COR-L47 (cell line): ENCODE results near the gene PDE1C.
A peak's percentile ranks its signal among the peaks of the same experiment; 100 is the strongest.
"Not testable (repeated sequence)": the region's sequence is repeated elsewhere in the genome, so short reads cannot be mapped to it uniquely, and the experiment has no call there.

Experiments
- DNase-seq: peaks from one replicate; lab custom pipeline; 2025; lab: John Stamatoyannopoulos, UW

PDE1C gene

DNA sequence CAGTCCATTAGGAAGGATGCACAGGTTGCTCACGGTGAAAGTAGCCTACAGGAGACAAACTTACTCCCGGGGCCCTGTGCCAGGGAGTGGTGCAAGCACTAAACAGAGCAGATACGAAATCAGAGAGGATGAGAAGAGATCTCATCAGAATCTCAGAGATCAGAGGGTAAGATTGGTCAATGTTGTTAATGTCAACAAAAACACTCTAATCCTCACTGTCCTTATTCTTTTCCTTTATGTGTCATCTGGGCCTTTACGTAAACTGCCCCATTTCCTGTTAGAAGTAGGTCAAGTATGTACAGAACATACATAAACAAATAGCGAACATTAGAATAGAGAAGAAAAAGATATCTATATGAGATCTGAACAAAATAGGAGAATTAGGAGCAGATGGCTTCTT lies 220.1 kb downstream of the PDE1C start:
- no peak for DNase-seq

DNA sequence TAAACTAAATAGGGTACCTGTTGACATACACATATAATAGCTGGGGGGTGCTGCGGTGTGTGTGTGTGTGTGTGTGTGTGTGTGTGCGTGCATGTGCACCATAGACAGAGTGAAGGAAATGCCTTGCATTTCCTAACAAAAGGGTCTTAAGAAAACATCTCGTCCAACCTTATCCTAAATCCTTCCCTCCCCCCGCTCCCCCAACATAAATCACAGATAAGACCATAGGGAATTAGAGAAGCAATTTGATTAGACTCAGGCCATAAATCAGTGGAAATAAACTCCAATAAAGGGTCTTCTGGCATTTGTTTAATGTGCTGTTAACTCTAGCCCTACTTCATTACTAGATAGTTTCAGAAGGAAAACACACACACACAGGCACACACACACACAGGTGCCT lies 234.7 kb downstream of the PDE1C start:
- no peak for DNase-seq

DNA sequence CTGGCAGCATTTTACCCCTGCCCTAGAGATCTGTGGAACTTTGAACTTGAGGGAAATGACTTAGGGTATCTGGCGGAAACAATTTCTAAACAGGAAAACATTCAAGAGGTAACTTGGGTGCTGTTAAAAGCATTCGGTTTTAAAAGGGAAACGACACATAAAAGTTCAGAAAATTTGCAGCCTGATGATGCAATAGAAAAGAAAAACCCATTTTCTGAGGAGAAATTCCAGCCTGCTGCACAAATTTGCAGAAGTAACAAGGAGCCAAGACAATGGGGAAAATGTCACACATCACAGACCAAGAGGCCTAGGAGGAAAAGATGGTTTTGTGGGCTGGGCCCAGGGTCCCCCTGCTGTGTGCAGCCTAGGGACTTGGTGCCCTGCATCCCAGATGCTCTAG lies 236.6 kb downstream of the PDE1C start:
- DNase-seq: not testable (repeated sequence)

DNA sequence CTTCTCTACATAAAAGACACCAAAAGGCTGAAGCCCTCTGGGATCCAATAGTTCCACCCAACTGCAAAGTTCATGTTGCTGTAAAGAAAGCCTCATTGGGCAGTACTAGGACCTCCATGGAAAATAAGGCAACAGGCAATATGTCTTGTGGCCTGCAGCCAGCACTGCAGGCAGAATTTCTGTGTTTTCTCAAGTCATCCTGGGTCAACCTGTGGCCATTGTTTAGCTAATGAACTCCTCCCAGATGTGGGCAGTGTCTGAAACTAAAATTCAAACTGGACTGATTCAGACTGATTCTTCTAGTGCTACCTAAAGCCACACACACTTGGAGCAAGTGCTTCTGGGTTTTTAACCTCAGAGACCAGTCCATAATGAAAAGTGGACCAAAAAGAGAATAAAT lies 241.7 kb downstream of the PDE1C start:
- no peak for DNase-seq

DNA sequence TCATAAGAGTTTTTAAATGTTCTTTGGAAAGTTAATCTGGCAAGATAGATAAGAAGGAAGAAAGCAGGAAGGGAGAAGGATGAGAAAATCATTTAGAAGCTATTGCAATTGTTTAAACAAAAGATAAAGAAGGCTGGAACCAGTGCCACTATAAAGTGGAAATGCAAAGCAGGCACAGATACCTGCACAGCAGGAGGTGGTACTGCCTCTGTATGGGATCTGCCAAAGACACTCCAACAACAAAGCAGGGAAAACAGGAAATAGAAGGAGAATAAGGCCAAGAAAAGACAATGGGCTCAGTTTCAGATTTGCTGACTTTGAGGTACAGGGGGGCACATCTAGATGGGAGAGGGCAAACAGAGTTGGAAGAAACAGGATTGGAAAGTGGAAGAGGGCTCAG lies 244.6 kb downstream of the PDE1C start:
- no peak for DNase-seq

DNA sequence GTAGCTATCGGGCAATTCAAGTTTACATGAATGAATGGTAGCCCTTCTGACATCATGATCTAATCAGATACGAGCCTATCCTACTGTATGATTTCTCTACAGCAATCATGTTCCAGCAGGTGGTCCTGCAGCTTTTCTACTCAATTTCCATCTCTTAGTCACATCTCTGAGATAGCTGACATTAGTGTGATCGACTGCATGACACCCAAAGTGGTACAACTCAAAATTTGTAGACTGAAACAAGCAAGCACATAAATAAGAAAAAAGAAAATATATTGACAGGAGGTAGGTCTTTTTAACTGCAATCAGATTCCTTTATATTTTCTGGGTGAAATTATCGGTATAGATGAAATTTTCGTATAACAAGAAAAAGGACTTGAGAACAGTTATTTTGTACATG lies 251.2 kb downstream of the PDE1C start:
- no peak for DNase-seq

DNA sequence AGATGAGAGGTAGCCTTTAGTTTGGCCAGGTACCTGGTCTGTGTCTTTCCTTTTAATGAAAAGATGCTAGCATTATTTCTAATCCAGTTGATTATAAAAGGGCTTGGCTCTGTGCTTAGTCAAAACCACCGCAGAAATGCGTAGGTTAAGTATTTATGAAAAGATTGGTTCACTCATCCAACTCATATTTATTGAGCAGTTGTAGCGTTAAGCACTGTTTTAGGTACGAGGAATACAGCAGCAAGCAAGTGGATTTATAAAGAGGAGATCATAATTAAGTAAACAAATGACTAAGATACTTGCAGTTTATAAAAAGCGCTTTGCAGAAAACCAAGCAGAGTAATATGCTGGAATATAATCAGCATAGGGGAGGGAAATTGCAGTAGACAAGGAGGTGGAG lies 253.4 kb downstream of the PDE1C start:
- DNase-seq: no peak

DNA sequence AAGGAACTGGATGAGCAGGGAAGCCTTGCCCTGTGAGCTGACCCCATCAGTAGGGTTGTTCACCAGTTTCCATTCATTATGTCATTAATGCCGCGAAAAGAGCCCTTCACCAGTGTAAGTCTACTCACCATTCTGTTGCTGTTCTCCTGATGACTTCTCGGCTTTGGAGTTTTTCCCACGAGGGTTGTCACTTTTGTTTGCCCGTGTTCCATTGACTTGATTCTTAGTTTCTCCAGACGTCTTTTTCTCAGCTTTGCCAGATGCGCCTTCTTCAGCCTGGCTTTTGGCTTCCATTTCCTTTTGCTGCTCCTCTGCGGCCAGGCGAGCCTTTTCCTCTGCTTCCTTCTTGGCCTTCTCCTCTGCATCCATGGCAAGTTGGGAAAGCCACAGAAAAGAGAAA lies 254.4 kb downstream of the PDE1C start:
- DNase-seq: no peak

DNA sequence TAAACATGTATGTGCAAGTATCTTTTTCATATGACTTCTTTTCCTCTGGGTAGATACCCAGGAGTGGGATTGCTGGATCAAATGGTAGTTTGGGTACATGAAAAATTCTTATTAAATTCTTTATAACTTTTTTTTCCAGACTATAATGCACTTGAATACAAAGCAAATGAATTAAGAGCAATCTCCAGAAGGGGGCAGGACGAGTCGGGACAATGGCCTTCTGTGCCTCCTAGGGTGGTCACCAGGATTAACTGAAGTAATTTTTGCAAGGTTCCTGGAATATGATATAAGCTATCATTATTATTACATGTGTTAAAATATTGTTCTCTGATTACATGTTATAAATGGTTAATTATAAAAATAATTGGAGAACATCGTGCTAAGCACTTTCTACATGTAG lies 256.0 kb downstream of the PDE1C start:
- no peak for DNase-seq

DNA sequence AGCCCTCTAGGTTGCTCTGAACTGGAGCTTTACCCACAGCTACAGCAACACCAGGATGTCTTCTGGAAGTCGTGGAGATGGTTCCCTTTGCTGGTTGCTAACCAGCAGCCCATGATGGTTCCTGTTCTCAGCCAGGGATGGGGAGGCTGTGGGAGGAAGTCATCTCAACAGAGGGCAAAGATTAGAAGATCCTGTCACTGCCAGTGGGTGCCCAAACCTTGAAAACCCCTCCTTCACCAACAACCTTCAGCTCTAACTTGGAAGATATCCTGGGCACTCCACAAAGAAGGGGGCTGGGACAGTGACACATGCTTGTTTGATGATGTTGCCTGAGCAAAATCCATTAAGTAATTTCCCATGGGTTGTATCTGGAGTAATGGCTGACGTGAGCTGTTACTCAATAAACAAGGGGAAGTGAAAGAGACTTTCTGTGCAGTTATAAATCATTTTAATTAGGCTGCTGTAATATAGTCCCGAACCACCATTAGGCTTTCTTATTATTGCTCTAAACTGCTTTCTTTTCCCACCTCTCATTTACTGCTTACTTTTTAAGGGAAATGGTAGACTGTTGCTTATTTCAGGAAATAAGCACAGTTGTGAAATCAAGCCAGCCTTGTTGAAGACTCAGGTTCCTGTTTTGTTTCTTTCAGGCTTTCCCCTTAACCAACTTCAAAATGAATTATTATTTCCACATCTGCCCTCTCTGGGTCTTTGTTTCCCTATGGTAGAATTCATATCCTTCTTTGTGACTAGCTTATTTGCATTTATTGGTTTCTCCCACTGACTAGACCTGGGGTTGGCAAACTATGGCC lies 258.4 kb downstream of the PDE1C start:
- DNase-seq: no peak

DNA sequence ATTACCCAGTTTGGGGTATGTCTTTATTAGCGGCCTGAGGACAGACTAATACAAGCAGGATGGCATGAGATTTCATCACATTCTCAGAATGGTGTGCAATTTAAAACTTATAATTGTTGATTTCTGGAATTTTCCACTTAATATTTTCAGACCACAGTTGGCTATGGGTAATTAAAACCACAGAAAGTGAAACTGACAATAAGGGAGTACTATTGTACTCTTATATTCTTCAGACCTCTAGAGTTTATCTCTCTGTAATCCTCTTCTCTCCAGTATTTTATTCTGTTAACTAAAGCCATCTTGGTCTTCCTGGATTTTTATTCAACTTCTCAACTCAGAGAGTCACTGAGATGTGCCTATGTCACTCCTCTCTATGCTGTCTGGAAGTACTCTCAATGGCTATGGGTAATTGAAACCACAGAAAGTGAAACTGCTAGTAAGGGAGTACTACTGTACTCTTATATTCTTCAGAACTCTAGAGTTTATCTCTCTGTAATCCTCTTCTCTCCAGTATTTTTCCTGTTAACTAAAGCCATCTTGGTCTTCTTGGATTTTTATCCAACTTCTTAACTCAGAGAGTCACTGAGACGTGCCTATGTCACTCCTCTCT lies 264.9 kb downstream of the PDE1C start:
- DNase-seq: no peak

DNA sequence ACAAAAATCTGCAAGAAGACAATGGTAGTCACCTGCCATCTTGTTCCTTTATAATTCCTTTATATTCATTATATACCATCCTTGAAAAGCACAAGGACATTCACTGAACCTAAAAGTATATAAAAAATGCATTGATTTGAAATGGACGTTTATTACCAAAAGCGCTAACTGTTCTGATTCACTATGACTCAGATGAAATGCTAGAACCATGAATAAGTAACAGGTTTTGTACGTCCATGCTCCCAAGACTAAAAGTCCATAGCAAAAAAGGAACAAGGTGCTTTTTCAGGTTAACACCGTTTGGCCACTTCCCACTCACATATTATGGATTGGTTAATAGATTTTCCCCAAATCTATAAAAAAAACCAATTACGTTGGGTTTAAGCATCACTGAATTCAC lies 273.8 kb downstream of the PDE1C start:
- no peak for DNase-seq

DNA sequence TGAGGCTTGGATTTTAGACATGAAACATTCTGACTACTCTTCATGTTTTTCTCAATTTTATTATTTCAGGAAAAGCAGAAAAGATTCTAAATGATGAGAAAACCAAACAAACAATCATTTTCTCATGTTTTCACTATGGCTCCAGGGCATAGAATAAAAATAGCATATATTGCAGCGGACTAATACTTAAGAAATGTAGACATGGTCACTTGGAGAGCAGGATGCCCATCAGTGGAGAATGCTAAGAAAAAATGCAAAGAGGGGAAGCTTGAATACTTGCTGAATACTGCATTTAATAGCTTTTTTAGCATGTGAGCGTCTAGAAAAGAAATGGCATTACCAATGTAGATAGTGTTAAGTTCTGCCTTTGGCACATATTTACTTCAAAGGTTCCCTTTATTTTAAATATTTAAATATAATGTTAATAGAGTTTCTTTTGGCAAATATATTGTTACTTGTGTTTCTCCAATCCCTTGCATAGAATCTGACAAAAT lies 275.3 kb downstream of the PDE1C start:
- no peak for DNase-seq

DNA sequence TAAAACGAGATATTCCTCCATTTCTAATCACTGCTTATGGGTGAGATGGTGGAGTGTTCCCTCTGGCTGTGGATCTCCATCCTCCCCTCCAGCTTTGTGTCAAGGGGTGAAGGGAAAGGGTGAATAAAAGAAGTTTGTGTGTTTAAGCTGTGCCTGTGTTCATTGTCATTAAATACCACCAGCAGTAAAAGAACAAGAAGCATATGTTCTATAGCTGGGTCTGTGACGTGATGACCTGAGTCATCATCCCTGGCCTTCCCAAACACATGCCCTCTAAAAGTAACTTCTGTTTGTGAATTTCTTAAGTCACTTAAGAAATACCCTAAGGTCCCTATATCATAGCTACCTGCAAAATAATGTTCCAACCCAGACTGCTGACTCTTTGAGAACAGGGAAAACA lies 278.3 kb downstream of the PDE1C start:
- no peak for DNase-seq

DNA sequence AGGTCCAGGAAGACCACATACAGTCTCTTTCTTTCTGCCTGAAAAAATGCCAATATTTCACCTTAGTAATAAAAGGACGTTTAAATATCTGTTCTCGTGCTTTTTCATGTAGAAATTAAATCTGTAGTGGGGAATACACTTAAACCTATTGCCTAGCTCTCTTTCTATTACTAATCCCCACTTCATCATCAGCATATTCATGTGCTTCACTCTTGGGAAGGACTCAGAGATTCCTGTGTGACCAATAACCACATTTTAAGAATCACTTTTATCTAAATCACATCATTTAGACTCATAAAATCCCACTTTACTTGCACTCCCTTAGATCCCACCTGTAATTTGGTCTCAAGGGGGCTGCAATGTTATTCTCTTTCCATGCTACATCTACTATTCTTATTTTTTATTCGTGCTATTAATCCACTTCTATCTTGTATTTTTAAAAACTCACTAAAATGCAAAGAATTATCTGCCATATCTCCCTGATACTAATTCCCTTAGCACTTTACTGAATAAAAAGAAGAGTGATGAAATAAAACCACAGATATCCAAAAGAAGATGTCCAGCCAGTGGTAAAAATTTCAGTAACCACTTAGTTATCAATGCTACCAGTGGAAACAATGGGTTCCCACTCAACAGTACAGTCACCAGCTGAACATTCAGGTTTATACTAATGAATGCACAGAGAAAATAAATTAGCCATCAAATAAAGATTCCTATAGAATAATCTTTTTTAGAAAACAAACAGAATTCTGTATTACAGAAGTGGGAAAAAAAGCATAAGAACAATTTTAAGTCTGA lies 281.1 kb downstream of the PDE1C start:
- DNase-seq: no peak

DNA sequence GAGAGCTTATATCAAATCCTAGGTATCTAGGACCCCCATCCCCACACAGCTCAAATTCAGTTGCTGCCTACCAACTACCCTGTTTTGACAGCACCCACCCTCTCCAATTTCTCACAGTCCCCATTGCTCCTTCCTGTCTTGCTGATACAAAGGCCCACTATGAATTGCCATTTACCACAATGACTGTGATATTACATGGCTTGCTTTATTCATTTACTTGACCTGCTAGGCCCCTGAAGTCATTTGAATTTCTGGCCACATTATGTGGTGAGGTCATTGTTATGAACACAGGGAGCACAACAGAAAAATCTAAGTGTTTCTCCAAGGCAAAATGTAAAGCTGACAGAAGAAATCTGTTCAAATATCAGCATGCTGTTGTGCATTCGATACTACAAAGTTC lies 281.8 kb downstream of the PDE1C start:
- no peak for DNase-seq

DNA sequence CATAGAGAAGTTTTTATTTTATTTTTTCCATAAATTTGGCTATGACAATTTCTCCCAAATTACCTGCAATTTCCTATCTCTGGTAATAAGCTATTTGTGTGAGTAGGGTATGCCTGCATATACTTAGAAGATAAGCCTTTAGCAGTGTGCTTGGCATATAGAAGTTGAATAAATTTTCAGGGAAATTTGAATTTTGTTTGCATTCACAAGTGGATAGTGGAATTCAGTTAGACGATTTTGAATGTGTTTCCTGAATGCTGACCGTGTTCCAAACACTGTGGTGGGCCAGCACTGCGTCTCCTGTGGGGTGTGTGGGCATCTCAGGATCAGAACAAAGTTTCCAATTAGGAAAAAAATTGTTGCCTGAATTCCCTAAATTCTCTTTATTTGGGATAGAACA lies 283.9 kb downstream of the PDE1C start:
- no peak for DNase-seq

DNA sequence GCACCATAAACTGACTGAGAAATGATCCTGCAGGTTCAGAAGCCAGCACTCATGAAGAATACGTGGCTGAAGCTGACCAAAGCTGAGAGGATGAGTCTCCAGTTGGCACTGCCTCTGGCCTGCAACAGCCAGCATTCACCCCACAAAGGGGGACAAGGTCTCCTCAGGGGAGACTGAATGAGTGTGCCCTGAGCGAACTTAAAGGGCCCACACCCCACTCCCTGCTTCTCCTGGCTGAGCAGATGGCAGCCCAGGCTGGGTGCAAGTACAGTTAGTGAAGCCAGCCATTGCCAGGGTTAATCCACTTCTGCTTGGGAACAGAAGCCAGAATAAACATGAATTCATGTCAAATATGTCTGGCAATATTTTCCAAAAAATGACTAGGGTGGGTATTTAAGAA lies 285.1 kb downstream of the PDE1C start:
- no peak for DNase-seq

DNA sequence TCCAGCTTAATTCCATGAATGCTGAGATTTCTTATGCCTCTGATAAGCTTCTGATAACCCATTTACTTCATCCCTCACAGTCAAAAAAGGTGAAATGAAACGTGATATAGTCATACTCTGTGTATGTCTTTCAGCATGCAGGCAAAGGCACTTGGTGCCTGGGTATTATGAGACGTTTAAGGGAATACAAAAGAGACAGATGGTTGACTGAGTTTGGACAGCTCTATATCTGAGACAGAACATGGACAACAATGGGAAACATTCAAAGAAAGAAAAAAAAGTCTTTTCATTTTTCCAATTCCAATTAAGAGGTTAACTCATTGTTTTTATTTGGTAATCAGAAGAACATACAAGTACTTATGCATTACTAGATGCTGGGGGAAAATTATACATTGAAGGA lies 287.0 kb downstream of the PDE1C start:
- DNase-seq: no peak

DNA sequence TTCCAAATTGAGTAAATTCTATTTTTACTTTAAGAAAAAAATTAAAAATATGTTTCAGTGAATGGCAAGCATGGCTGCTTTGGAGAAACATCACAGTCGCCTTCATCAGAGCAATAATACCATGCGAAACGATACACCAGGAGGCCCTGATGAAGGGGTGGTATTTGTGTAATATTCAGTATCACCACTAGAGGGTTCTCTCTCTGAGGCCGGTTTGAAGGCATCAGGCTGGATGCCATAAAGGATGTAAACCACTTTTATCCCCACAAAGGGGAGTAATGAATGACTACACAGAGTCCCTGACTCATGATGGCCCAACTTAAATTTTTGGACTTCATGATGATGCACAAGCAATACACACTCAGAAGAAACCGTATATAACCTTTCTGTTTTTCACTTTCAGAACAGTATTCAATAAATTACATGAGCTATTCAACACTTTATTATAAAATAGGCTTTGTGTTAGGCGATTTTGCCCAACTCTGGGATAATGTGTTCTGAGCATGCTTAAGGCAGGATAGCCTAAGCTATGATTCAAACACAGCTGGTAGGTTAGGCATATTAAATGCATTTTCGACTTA lies 287.7 kb downstream of the PDE1C start:
- DNase-seq: peak; percentile 23

DNA sequence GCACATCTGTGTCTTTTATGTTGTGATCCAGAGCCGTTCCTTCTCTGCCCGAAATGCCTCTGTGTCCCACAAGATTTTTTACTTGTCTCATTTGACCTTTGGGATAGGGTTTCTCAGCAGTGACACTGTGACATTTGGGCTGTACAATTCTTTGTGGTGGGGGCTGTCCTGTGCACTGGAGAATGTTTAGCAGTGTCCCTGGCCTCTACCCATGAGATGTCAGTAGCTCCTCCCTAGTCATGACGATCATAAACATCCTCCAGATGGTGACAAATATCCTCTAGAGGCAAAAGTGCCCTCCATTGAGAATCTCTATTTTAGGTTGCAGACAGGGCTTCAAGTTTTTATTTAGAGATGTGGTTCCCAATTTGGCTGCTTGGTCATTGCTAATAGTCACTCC lies 291.9 kb downstream of the PDE1C start:
- no peak for DNase-seq

DNA sequence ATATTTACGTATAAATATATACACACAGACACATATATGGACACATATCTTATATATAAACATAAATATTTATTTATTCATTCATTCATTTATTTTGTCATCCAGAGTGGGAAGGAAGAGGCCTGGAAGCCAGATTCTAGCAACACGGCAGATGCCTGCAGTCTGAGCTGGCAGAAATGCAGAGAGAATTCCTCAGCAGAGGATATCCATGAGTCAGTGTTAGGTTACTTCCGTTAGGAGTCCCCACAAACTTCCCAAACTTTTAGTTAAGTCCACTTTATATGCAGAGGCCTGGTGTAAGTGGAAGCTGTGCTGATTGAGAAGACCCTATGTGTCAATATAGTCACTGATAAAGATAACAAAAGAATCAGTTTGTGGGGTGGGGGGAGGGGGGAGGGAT lies 293.6 kb downstream of the PDE1C start:
- no peak for DNase-seq

DNA sequence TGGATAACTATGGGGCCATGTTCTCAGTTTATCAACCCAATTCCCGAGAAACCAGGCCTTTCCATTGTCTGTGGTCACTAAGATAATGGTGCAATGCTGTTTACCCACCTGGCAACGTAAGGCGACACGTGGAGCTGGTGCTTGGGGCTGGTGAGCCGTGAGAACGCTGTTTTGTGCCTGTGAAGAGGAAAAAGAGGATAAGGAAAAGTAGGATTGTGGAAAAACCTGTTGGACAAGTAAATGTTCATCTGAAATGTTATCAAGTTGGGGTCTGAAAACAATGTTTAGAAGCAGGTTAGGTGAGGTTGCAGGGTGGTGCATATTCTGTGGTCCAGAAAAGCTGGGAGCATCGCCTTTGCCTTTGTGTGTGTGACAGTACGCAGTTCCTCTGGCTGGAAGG lies 294.7 kb downstream of the PDE1C start:
- DNase-seq: no peak
